ENCODE results near the gene MGAT4B.
"Not testable (repeated sequence)": the region's sequence is repeated elsewhere in the genome, so short reads cannot be mapped to it uniquely, and the experiment has no call there.

Gene MGAT4B

GRCh38 chr5:179839328-179840256, 32.9 kb upstream of the MGAT4B start:
- no peak for TF ChIP-seq CTCF (IDR thresholded peaks at IDR 0.05; ENCODE audit: control insufficient read depth, extremely low read depth, insufficient read depth)
- DNase-seq (ENCODE audit: low read depth), result no peak
- H3K4me3 ChIP-seq (ENCODE audit: low read depth, low read length), result no peak overlapping the region

DNA sequence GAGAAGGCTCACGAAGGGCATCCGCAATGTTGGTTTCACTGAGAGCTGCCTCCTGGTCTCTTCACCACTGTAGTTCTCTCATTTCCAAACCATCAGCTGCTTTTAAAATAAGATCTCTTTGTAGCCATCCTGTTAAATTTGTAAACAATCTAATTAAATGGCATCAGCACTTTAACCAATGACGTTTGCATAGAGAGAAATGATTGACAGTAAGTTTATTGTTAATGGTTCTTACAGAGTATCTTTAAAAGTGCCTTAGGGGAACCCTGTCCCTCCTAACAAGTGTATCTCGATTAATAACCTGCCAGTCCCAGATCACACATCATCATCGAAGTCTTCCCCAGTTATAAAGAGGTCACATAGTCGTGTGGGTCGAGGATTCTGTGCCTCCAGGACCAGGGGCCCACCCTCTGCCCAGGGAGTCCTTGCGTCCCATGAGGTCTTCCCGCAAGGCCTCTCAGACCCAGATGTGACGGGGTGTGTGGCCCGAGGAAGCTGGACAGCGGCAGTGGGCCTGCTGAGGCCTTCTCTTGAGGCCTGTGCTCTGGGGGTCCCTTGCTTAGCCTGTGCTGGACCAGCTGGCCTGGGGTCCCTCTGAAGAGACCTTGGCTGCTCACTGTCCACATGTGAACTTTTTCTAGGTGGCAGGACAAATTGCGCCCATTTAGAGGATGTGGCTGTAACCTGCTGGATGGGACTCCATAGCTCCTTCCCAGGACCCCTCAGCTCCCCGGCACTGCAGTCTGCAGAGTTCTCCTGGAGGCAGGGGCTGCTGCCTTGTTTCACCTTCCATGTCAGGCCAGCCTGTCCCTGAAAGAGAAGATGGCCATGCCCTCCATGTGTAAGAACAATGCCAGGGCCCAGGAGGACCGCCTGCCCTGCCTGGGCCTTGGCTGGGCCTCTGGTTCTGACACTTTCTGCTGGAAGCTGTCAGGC, 30.7 kb upstream of the MGAT4B start:
- no peak for TF ChIP-seq CTCF (IDR thresholded peaks at IDR 0.05; ENCODE audit: control insufficient read depth, extremely low read depth, insufficient read depth)
- no peak for DNase-seq (ENCODE audit: low read depth)
- no peak overlapping the region for H3K4me3 ChIP-seq (ENCODE audit: low read depth, low read length)

DNA sequence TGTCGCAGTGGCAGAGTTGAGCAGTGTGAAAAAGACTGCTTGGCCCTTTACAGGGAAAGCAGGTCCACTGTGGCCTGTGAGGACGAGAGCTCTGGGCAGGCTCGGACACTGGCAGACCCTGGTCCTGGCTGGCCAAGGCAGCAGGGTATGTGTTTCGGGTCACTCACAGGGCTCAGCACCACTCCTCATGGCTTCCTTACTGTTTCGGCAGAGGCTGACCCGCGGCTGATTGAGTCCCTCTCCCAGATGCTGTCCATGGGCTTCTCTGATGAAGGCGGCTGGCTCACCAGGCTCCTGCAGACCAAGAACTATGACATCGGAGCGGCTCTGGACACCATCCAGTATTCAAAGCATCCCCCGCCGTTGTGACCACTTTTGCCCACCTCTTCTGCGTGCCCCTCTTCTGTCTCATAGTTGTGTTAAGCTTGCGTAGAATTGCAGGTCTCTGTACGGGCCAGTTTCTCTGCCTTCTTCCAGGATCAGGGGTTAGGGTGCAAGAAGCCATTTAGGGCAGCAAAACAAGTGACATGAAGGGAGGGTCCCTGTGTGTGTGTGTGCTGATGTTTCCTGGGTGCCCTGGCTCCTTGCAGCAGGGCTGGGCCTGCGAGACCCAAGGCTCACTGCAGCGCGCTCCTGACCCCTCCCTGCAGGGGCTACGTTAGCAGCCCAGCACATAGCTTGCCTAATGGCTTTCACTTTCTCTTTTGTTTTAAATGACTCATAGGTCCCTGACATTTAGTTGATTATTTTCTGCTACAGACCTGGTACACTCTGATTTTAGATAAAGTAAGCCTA, 29.8 kb upstream of the MGAT4B start:
- TF ChIP-seq CTCF (IDR thresholded peaks at IDR 0.05; ENCODE audit: control insufficient read depth, extremely low read depth, insufficient read depth), result no peak
- no peak overlapping the region for H3K4me3 ChIP-seq (ENCODE audit: low read depth, low read length)
- no peak for DNase-seq (ENCODE audit: low read depth)

GRCh38 chr5:179834871-179835270, 28.2 kb upstream of the MGAT4B start:
- DNase-seq (ENCODE audit: low read depth); H3K4me3 ChIP-seq (ENCODE audit: low read depth, low read length): not testable (repeated sequence)

DNA sequence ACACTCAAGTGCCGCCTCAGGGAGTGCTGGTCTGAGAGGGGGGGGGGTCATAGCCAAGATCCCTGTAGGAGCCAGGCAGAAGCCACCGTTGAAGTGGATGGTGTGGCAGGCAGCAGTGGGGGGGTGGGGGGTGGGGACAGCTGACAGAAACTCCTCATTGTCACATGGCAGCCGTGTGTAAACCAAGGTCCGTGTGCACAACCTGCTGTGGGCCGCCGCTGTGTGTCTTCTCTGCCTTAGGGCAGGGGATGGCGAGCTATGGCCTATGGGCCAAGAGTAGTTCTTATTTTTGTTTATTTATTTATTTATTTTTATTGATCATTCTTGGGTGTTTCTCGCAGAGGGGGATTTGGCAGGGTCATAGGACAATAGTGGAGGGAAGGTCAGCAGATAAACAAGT, 27.5 kb upstream of the MGAT4B start:
- TF ChIP-seq CTCF (IDR thresholded peaks at IDR 0.05; ENCODE audit: control insufficient read depth, extremely low read depth, insufficient read depth), result no peak
- DNase-seq (ENCODE audit: low read depth), result no peak
- no peak overlapping the region for H3K4me3 ChIP-seq (ENCODE audit: low read depth, low read length)

- no peak for TF ChIP-seq CTCF (IDR thresholded peaks at IDR 0.05; ENCODE audit: control insufficient read depth, extremely low read depth, insufficient read depth)
- no peak overlapping the region for H3K4me3 ChIP-seq (ENCODE audit: low read depth, low read length)
- no peak for DNase-seq (ENCODE audit: low read depth)
Measured at GRCh38 chr5:179833709-179834070, 27.0 kb upstream of the MGAT4B start.

All from LNCaP clone FGC (cell line).